H1 (cell line): ENCODE measurements around the gene RBCK1. TPM values are rescaled to one million over a fixed set of nuclear protein-coding genes. Genes with fewer than 3 reads are reported as not detected.

Experiments used
- CTCF ChIA-PET: fragments of 300-600 bp; sonication (Branson Sonifier 250); formaldehyde crosslinking; loops from one replicate; lab custom pipeline; 2021; ENCODE audit not compliant: partially characterized antibody; lab: Charles Lee
- POLR2A ChIA-PET: fragments of 300-600 bp; sonication (Branson Sonifier 250); formaldehyde crosslinking; loops from one replicate; lab custom pipeline; 2021; ENCODE audit warnings: inconsistent platforms; ENCODE audit not compliant: partially characterized antibody; lab: Charles Lee
- DNase-seq, 2 experiments: peaks; one replicate each; pipeline versions ENCODE4 v3.0.0 to v3.0.0-alpha.2; 2010 to 2022; ENCODE audit warnings: low spot score in 2 of 2, low read depth in 1 of 2, mixed read lengths in 1 of 2
- FAIRE-seq: peaks from 2 replicates; lab custom pipeline; 2011; peaks lifted over from hg19 to GRCh38; lab: Jason Lieb, UNC
- H2AFZ ChIP-seq: 2 replicates; pipeline ENCODE4 v1.8.1; 2012; ENCODE audit warnings: low read length, inconsistent platforms
- H2AK5ac ChIP-seq: 2 replicates; pipeline ENCODE4 v1.6.1; 2013; ENCODE audit warnings: low read depth, low read length
- H2BK120ac ChIP-seq: replicated peaks from 2 replicates; pipeline ENCODE3; 2013; ENCODE audit warnings: low read depth, low read length, inconsistent platforms
- H2BK12ac ChIP-seq: 2 replicates; pipeline ENCODE4 v1.6.1; 2013; ENCODE audit warnings: low read depth, low read length
- H2BK15ac ChIP-seq: 2 replicates; pipeline ENCODE4 v1.6.1; 2013; ENCODE audit warnings: low read length
- H2BK20ac ChIP-seq: 2 replicates; pipeline ENCODE4 v1.6.1; 2013; ENCODE audit warnings: low read length
- H2BK5ac ChIP-seq: 2 replicates; pipeline ENCODE4 v1.6.1; 2013; ENCODE audit warnings: low read depth, low read length
- H3K14ac ChIP-seq: 2 replicates; pipeline ENCODE4 v1.6.1; 2013; ENCODE audit warnings: inconsistent platforms; ENCODE audit not compliant: insufficient read length
- H3K18ac ChIP-seq: 2 replicates; pipeline ENCODE4 v1.6.1; 2013; ENCODE audit warnings: low read length; ENCODE audit errors: extremely low read depth
- H3K23ac ChIP-seq: 2 replicates; pipeline ENCODE4 v1.6.1; 2013; ENCODE audit warnings: inconsistent platforms; ENCODE audit not compliant: insufficient read length
- H3K23me2 ChIP-seq: 2 replicates; pipeline ENCODE4 v1.6.1; 2013; ENCODE audit warnings: low read depth, low read length
- H3K27ac ChIP-seq: 2 replicates; pipeline ENCODE4 v1.6.1; 2011; ENCODE audit warnings: low read depth, low read length, inconsistent platforms
- H3K27me3 ChIP-seq, 4 experiments: replicated peaks in 1 of 4; 1 replicate in 1 of 4; 2 replicates in 3 of 4; pipeline versions ENCODE4 v1.6.1 to v1.8.1; 2011 to 2013; ENCODE audit warnings: low read length in 3 of 4, mild to moderate bottlenecking in 3 of 4, inconsistent platforms in 2 of 4, mixed read lengths in 2 of 4, moderate library complexity in 1 of 4; ENCODE audit not compliant: control insufficient read depth in 3 of 4, insufficient read depth in 3 of 4; ENCODE audit errors: extremely low read depth in 1 of 4
- H3K36me3 ChIP-seq, 4 experiments: 2 replicates each; pipeline versions ENCODE4 v1.6.1 to v1.8.1; 2011 to 2013; ENCODE audit warnings: mild to moderate bottlenecking in 4 of 4, low read length in 3 of 4, moderate library complexity in 2 of 4, control low read depth in 1 of 4, inconsistent platforms in 1 of 4; ENCODE audit not compliant: insufficient read depth in 4 of 4, control insufficient read depth in 2 of 4
- H3K4ac ChIP-seq: replicated peaks from 2 replicates; pipeline ENCODE3; 2013; ENCODE audit warnings: low read length, low read depth, mixed read lengths, inconsistent platforms; ENCODE audit not compliant: insufficient read length
- H3K4me1 ChIP-seq, 4 experiments: replicated peaks in 1 of 4; 1 replicate in 1 of 4; 2 replicates in 3 of 4; pipeline versions ENCODE4 v1.6.1 to v1.8.1; 2011 to 2013; ENCODE audit warnings: low read length in 3 of 4, inconsistent platforms in 2 of 4, mixed read lengths in 1 of 4; ENCODE audit not compliant: insufficient read depth in 4 of 4, control insufficient read depth in 3 of 4
- H3K4me2 ChIP-seq, 2 experiments: 2 replicates each; pipeline versions ENCODE4 v1.6.1 to v1.8.1; 2011 to 2013; ENCODE audit warnings: low read depth in 2 of 2, low read length in 2 of 2, control low read depth in 1 of 2, inconsistent platforms in 1 of 2, mild to moderate bottlenecking in 1 of 2; ENCODE audit not compliant: insufficient read depth in 1 of 2
- H3K4me3 ChIP-seq, 4 experiments: fragments of 200-600, 300-600 bp in 1 of 4; sonication (generic), shearing (Covaris generic), sonication (Bioruptor Twin) in 1 of 4; 2 replicates each; pipeline versions ENCODE4 v1.5.1 to v1.8.1; 2011 to 2016; ENCODE audit warnings: low read length in 4 of 4, low read depth in 3 of 4, control low read depth in 2 of 4, inconsistent platforms in 2 of 4, mild to moderate bottlenecking in 2 of 4, mixed read lengths in 1 of 4, moderate library complexity in 1 of 4; ENCODE audit not compliant: insufficient read depth in 2 of 4; ENCODE audit errors: extremely low read depth in 1 of 4
- H3K56ac ChIP-seq: replicated peaks from 2 replicates; pipeline ENCODE3; 2013; ENCODE audit warnings: low read depth, mild to moderate bottlenecking, mixed read lengths, low read length, inconsistent platforms; ENCODE audit not compliant: insufficient read length
- H3K79me1 ChIP-seq: 2 replicates; pipeline ENCODE4 v1.6.1; 2013; ENCODE audit warnings: low read depth, low read length, control low read depth
- H3K79me2 ChIP-seq, 2 experiments: 2 replicates each; pipeline versions ENCODE4 v1.6.1 to v1.8.1; 2012 to 2013; ENCODE audit warnings: low read length in 2 of 2, mild to moderate bottlenecking in 2 of 2, inconsistent platforms in 1 of 2; ENCODE audit not compliant: insufficient read depth in 2 of 2, control insufficient read depth in 1 of 2
- H3K9ac ChIP-seq, 4 experiments: replicated peaks in 1 of 4; 1 replicate in 1 of 4; 2 replicates in 3 of 4; pipeline versions ENCODE4 v1.6.1 to v1.8.1; 2011 to 2013; ENCODE audit warnings: low read depth in 3 of 4, low read length in 3 of 4, control low read depth in 2 of 4, mild to moderate bottlenecking in 2 of 4, moderate library complexity in 2 of 4, inconsistent platforms in 1 of 4; ENCODE audit errors: extremely low read depth in 1 of 4
- H3K9me3 ChIP-seq, 2 experiments: 2 replicates each; pipeline versions ENCODE4 v1.6.1 to v1.8.1; 2012 to 2013; ENCODE audit warnings: mild to moderate bottlenecking in 2 of 2, moderate library complexity in 2 of 2, control low read depth in 1 of 2, inconsistent platforms in 1 of 2, low read depth in 1 of 2, low read length in 1 of 2, mixed read lengths in 1 of 2; ENCODE audit not compliant: insufficient read depth in 2 of 2
- H4K20me1 ChIP-seq, 2 experiments: replicated peaks in 1 of 2; 2 replicates each; pipeline versions ENCODE3 to v1.8.1; 2011 to 2013; ENCODE audit warnings: inconsistent platforms in 2 of 2, low read length in 2 of 2, mild to moderate bottlenecking in 1 of 2; ENCODE audit not compliant: insufficient read depth in 2 of 2, control insufficient read depth in 1 of 2
- H4K5ac ChIP-seq: 2 replicates; pipeline ENCODE4 v1.6.1; 2013; ENCODE audit warnings: low read length, low read depth, mixed read lengths, inconsistent platforms; ENCODE audit not compliant: insufficient read length
- H4K8ac ChIP-seq: 2 replicates; pipeline ENCODE4 v1.8.0; 2013; ENCODE audit warnings: mild to moderate bottlenecking, moderate library complexity, low read length, inconsistent platforms; ENCODE audit not compliant: insufficient read depth; ENCODE audit errors: extremely low read depth
- H4K91ac ChIP-seq: replicated peaks from 2 replicates; pipeline ENCODE3; 2013; ENCODE audit warnings: low read length, mixed read lengths, inconsistent platforms; ENCODE audit not compliant: insufficient read length
- CTCF ChIP-seq, 3 experiments: IDR thresholded peaks; 1 replicate in 2 of 3; 2 replicates in 1 of 3; pipeline versions ENCODE4 v1.5.1 to v1.6.1; 2011; ENCODE audit warnings: low read length in 3 of 3, mild to moderate bottlenecking in 3 of 3, inconsistent platforms in 2 of 3, low read depth in 1 of 3, moderate library complexity in 1 of 3; ENCODE audit not compliant: insufficient read depth in 1 of 3; ENCODE audit errors: control extremely low read depth in 1 of 3
- HDAC6 ChIP-seq: IDR thresholded peaks from one replicate; pipeline ENCODE4 v1.7.1; 2012; ENCODE audit warnings: low read depth, mild to moderate bottlenecking, inconsistent platforms, low read length, moderate library complexity
- KDM1A ChIP-seq: fragments of 200-600, 300-600 bp; sonication (generic); IDR thresholded peaks from 2 replicates; pipeline ENCODE4 v1.7.1; 2016; ENCODE audit warnings: mild to moderate bottlenecking, low read length, borderline replicate concordance
- SIN3A ChIP-seq, 2 experiments: IDR thresholded peaks in 1 of 2; conservative IDR thresholded peaks in 1 of 2; 2 replicates each; pipeline ENCODE4 v1.6.1; 2011 to 2012; ENCODE audit warnings: low read length in 2 of 2, improper control_type of control experiment in 1 of 2, low read depth in 1 of 2, mild to moderate bottlenecking in 1 of 2
- SUZ12 ChIP-seq: fragments of 200-600 bp; sonication (generic); IDR thresholded peaks from 2 replicates; pipeline ENCODE4 v1.6.1; 2012; ENCODE audit warnings: mild to moderate bottlenecking, inconsistent platforms, low read length, moderate library complexity, mixed read lengths
- WGBS, 2 experiments: shearing (Covaris generic) in 1 of 2; methylation state at CpG; one replicate each; pipeline versions ENCODE4 v1.1.6 to v1.1.7; 2013 to 2015; ENCODE audit warnings: low lambda C conversion rate in 2 of 2, mixed read lengths in 2 of 2, inconsistent platforms in 1 of 2, low coverage in 1 of 2, missing lambda C conversion rate in 1 of 2; ENCODE audit not compliant: insufficient replicate concordance in 2 of 2, insufficient coverage in 1 of 2, insufficient read length in 1 of 2; ENCODE audit errors: extremely low coverage in 1 of 2, missing lambda C conversion rate in 1 of 2; 5-methylcytosine and 5-hydroxymethylcytosine counted together
- polyA plus RNA-seq, 7 experiments: library from polyadenylated mRNA; depleted of rRNA in 3 of 7; stranded (reverse) in 5 of 7; unstranded in 2 of 7; fragments of >200 nt in 5 of 7; fragments of 200-250 nt in 2 of 7; gene quantifications; 1 replicate in 5 of 7; 2 replicates in 1 of 7; 4 replicates in 1 of 7; pipeline versions ENCODE4 v1.2.1 to v1.2.3, GENCODE V29; 2011 to 2013; ENCODE audit warnings: missing spikeins in 2 of 7, mixed read lengths in 2 of 7
- total RNA-seq: library from RNA; stranded (reverse); fragmentation: NEBNext Ultra II Directional; extraction: Animal tissue kit (Norgen Biotek cat#: 25700); gene quantifications from 2 replicates; pipeline ENCODE4 v1.2.1, GENCODE V29; 2021
- TF ChIP-seq, protein P1 (sequence below): IDR thresholded peaks from 2 replicates; pipeline ENCODE4 v1.6.1; 2012; ENCODE audit warnings: inconsistent platforms

The RBCK1 gene
- total and polyA plus RNA-seq, 2 of the 8 experiments (the other 6 are each of a cell fraction or from before 2014, with no cell fraction given), result 43.1 to 54.7 TPM

DNA sequence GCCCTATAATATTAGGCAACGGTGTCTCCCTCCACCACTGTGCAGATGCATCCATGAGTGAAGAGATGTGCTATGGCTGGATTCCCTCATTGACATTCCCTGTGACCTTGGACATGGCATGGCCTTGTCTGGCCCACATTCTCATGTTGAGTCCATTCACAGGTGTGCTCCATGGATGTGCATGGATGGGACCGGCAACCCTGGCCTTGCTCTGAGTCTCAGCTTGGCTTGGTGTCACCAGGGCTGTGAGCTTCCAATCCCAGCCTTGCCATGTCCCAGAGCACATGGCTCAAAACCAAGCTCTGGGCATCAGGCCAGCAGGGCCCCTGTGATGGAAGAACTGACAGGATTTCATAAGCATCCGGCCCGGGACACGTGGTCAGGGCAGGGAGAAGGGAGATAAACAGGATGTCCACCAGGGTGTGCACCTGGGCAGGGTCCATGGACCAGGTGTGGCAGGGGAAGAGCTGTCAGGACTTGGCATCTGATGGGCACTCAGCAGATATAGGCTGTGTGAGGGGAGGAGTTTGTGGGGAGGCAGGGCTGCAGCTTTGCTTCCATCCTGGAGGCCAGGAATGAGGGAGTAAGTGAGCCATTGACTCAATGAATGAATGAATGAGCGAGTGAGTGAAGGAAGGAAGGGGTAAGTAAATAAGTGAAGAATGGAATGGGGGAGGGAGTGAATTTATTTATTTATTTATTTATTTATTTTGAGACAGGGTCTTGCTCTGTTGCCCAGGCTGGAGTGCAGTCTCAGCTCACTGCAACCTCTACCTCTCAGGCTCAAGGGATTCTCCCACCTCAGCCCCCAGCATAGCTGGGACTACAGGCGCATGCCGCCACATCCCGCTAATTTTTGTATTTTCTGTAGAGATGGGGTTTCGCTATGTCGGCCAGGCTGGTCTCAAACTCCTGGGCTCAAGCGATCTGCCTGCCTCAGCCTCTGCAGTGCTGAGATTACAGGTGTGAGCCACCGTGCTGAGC lies 45.5 kb upstream of the RBCK1 start:
- H3K23ac ChIP-seq, result no peak overlapping the region
- H3K23me2 ChIP-seq, result no peaks in the 10 kb centered on the region
- H3K4me1 ChIP-seq, result no peaks in the 10 kb centered on the region; a peak in 2 of 7 replicates
- no peaks in the 10 kb centered on the region for H3K27me3 ChIP-seq
- H2BK20ac ChIP-seq, result no peak overlapping the region
- H3K36me3 ChIP-seq, result no peaks in the 10 kb centered on the region
- H3K4me3 ChIP-seq, result no peak overlapping the region
- H4K8ac ChIP-seq, result no peak overlapping the region; the same call in 1 of the 2 replicates
- H2BK5ac ChIP-seq, result no peak overlapping the region
- no peak overlapping the region for H3K4me2 ChIP-seq
- no peak overlapping the region for H3K9ac ChIP-seq
- H3K79me1 ChIP-seq, result no peaks in the 10 kb centered on the region
- no peak overlapping the region for H2AFZ ChIP-seq
- DNase-seq, result no peak
- no peak overlapping the region for H4K5ac ChIP-seq
- peak overlapping the region; percentile 84; the same call in 1 of the 2 replicates for H2AK5ac ChIP-seq
- H3K4ac ChIP-seq, result peak overlapping the region; percentile 42
- peak overlapping the region; percentile 65 for H4K91ac ChIP-seq
- FAIRE-seq, result no peak
- 92 to 100% methylated on average over 1 to 13 of the region's 13 CpGs for WGBS, 2 experiments
- H3K9me3 ChIP-seq, result no peaks in the 10 kb centered on the region
- ChIA-PET POLR2A (interaction anchor here (0.6 to 14.7 kb wide), 14 partner anchors 8 to 604 kb away, joined by 3 to 172 read pairs (median 4); partner anchors contain the start of genes CSNK2A1, NRSN2, TBC1D20 and TRIB3), CTCF (interaction anchor here (0.6 to 4.1 kb wide), 23 partner anchors 8 to 406 kb away, joined by 3 to 20 read pairs (median 4); partner anchors contain the start of genes SLC52A3 and TRIB3)
- H2BK12ac ChIP-seq, result peak overlapping the region; percentile 92
- H3K79me2 ChIP-seq, result no peaks in the 10 kb centered on the region
- H4K20me1 ChIP-seq, result no peaks in the 10 kb centered on the region
- H3K27ac ChIP-seq, result no peak overlapping the region
- no peak overlapping the region for H3K56ac ChIP-seq
- peak overlapping the region; percentile 25; the same call in 1 of the 2 replicates for H2BK15ac ChIP-seq
- H3K14ac ChIP-seq, result no peak overlapping the region
- H3K18ac ChIP-seq, result peak overlapping the region; percentile 68; the same call in 1 of the 2 replicates
- no peak overlapping the region for H2BK120ac ChIP-seq
- TF ChIP-seq HDAC6, result no peak
- peak; percentile 44 to 54 (median 49) for TF ChIP-seq CTCF (IDR thresholded peaks at IDR 0.05; ENCODE audit: control extremely low read depth in 1 of 3, insufficient read depth in 1 of 3, low read depth in 1 of 3, low read length in 3 of 3)
- no peak for TF ChIP-seq SUZ12
- 0 out of 4 replicates have a peak, but pooled peaks of 1 of the 2 experiments have one; percentile 24 for TF ChIP-seq SIN3A (conservative IDR thresholded peaks at IDR 0.05 in 1 of 2, IDR thresholded peaks at IDR 0.05 in 1 of 2; ENCODE audit: low read depth in 1 of 2, low read length in 2 of 2)
- no peak for TF ChIP-seq KDM1A
- TF ChIP-seq, protein P1, sequence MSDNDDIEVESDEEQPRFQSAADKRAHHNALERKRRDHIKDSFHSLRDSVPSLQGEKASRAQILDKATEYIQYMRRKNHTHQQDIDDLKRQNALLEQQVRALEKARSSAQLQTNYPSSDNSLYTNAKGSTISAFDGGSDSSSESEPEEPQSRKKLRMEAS, result peak; percentile 58
